ENCODE results near the gene ATF6B. TPM values are rescaled to one million over a fixed set of nuclear protein-coding genes. Genes with fewer than 3 reads are reported as not detected.

The ATF6B gene
- total and polyA plus RNA-seq, 2 of the 13 experiments (the other 11 are each of a cell fraction or from before 2014, with no cell fraction given) = 18.1 to 44.0 TPM

DNA sequence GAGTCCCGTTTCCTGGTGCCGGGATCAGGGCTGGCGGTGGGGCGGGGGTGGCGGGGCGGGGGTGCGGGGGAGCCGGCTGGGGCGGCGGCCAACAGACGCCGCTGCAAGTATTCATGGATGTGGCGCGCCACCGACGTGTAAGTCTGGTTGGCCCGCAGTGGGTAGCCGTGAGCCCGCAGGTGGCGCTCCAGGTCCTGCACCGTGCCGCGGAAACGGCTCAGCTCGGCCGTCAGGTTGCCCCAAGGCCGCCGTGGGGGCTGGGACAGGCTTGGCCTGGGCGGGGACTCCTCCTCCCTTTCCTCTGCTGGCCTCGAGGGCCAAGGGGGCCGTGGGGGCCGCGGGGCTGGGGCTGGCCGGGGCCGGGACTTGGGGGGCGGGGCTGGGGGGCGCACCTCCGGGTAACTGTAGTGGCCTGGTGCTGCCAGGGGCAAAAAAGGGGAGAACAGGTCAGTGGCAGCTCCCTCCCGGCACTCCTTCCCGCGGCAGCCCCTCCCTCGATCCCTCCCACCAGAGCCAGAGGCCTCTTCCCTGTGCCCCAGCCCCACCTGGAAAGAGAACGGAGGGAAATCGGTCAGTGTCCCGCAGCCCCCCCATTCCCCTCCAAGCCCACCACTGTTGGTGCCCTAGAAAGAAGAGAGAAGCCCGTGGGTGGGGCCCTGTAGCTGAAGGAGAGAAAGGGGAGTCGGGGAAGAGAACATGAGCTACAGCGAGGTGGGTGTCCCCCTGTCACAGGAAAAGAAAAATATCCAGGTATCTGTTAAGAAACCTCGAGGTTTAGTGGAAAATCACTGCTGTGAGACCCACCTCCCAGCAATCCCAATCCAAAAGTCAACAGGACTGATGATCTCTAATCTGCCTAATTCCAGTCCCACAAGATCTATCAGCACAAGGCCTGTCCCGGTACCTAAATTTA, 40.2 kb downstream of the ATF6B start (continued):
- TF ChIP-seq, protein P1, sequence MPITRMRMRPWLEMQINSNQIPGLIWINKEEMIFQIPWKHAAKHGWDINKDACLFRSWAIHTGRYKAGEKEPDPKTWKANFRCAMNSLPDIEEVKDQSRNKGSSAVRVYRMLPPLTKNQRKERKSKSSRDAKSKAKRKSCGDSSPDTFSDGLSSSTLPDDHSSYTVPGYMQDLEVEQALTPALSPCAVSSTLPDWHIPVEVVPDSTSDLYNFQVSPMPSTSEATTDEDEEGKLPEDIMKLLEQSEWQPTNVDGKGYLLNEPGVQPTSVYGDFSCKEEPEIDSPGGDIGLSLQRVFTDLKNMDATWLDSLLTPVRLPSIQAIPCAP (CRISPR knock-in tag; IDR thresholded peaks at IDR 0.05; ENCODE audit: low read depth) = 0 out of 2 replicates have a peak, but pooled peaks have one; percentile 49
- no peak for TF ChIP-seq ZNF878 (CRISPR knock-in tag; IDR thresholded peaks at IDR 0.05)
- TF ChIP-seq, protein P2, sequence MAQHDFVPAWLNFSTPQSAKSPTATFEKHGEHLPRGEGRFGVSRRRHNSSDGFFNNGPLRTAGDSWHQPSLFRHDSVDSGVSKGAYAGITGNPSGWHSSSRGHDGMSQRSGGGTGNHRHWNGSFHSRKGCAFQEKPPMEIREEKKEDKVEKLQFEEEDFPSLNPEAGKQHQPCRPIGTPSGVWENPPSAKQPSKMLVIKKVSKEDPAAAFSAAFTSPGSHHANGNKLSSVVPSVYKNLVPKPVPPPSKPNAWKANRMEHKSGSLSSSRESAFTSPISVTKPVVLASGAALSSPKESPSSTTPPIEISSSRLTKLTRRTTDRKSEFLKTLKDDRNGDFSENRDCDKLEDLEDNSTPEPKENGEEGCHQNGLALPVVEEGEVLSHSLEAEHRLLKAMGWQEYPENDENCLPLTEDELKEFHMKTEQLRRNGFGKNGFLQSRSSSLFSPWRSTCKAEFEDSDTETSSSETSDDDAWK (CRISPR knock-in tag; IDR thresholded peaks at IDR 0.05) = no peak
- TF ChIP-seq ZFP41 (CRISPR knock-in tag; IDR thresholded peaks at IDR 0.05; ENCODE audit: borderline replicate concordance) = no peak
- TF ChIP-seq CENPX (CRISPR knock-in tag; IDR thresholded peaks at IDR 0.05) = no peak
- TF ChIP-seq TP53 (CRISPR knock-in tag; conservative IDR thresholded peaks at IDR 0.05) = no peak
- no peak for TF ChIP-seq ZNF709 (CRISPR knock-in tag; IDR thresholded peaks at IDR 0.05)
- TF ChIP-seq, protein P3, sequence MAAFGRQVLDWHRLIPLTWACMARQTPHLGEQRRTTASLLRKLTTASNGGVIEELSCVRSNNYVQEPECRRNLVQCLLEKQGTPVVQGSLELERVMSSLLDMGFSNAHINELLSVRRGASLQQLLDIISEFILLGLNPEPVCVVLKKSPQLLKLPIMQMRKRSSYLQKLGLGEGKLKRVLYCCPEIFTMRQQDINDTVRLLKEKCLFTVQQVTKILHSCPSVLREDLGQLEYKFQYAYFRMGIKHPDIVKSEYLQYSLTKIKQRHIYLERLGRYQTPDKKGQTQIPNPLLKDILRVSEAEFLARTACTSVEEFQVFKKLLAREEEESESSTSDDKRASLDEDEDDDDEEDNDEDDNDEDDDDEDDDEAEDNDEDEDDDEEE (CRISPR knock-in tag; IDR thresholded peaks at IDR 0.05) = no peak
- TF ChIP-seq AGO1 (IDR thresholded peaks at IDR 0.05; ENCODE audit: low read depth, low read length, poor library complexity, severe bottlenecking) = no peak
- no peak for TF ChIP-seq KDM5A (IDR thresholded peaks at IDR 0.05; ENCODE audit: borderline replicate concordance, low read length)
- TF ChIP-seq CREM (IDR thresholded peaks at IDR 0.05) = no peak
- TF ChIP-seq CREM (CRISPR knock-in tag; IDR thresholded peaks at IDR 0.05) = no peak
- no peak for TF ChIP-seq ZNF598 (CRISPR knock-in tag; IDR thresholded peaks at IDR 0.05; ENCODE audit: borderline replicate concordance)
- no peak for TF ChIP-seq ZNF713 (CRISPR knock-in tag; IDR thresholded peaks at IDR 0.05)
- TF ChIP-seq WIZ (CRISPR knock-in tag; IDR thresholded peaks at IDR 0.05) = no peak
- TF ChIP-seq ZSCAN12 (CRISPR knock-in tag; IDR thresholded peaks at IDR 0.05) = no peak
- TF ChIP-seq ZNF329 (CRISPR knock-in tag; IDR thresholded peaks at IDR 0.05; ENCODE audit: low read depth) = no peak
- TF ChIP-seq, protein P4, sequence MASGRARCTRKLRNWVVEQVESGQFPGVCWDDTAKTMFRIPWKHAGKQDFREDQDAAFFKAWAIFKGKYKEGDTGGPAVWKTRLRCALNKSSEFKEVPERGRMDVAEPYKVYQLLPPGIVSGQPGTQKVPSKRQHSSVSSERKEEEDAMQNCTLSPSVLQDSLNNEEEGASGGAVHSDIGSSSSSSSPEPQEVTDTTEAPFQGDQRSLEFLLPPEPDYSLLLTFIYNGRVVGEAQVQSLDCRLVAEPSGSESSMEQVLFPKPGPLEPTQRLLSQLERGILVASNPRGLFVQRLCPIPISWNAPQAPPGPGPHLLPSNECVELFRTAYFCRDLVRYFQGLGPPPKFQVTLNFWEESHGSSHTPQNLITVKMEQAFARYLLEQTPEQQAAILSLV (CRISPR knock-in tag; IDR thresholded peaks at IDR 0.05; ENCODE audit: borderline replicate concordance) = no peak
- no peak for TF ChIP-seq ZBTB20 (CRISPR knock-in tag; IDR thresholded peaks at IDR 0.05; ENCODE audit: borderline replicate concordance, low read depth)
- TF ChIP-seq NR2F1 (CRISPR knock-in tag; IDR thresholded peaks at IDR 0.05) = no peak
- no peak for TF ChIP-seq ZNF510 (CRISPR knock-in tag; IDR thresholded peaks at IDR 0.05; ENCODE audit: low read depth)
- peak; percentile 40; the same call in 1 of the 2 replicates for TF ChIP-seq FOXA3 (CRISPR knock-in tag; IDR thresholded peaks at IDR 0.05)
- TF ChIP-seq ZNF879 (CRISPR knock-in tag; IDR thresholded peaks at IDR 0.05) = no peak
- TF ChIP-seq, protein P5, sequence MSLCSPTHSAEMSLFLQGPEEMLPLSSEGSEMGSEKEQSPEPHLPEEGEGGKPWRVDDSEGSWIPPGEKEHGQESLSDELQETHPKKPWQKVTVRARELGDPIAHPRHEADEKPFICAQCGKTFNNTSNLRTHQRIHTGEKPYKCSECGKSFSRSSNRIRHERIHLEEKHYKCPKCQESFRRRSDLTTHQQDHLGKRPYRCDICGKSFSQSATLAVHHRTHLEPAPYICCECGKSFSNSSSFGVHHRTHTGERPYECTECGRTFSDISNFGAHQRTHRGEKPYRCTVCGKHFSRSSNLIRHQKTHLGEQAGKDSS (CRISPR knock-in tag; IDR thresholded peaks at IDR 0.05; ENCODE audit: borderline replicate concordance, low read depth) = peak; percentile 64; the same call in 1 of the 2 replicates
- TF ChIP-seq FOXK2 (IDR thresholded peaks at IDR 0.05) = no peak

Measured in HepG2 (cell line).